Kidney glomerular epithelial cell (primary cell): ENCODE results near the gene SERPINF2.
"Not testable (repeated sequence)": the region's sequence is repeated elsewhere in the genome, so short reads cannot be mapped to it uniquely, and the experiment has no call there.

Source experiments
- DNase-seq: peaks from one replicate; lab custom pipeline; 2025; lab: John Stamatoyannopoulos, UW

The SERPINF2 gene

GRCh38 chr17:1716076-1716911 is 26.4 kb upstream of the SERPINF2 start:
- DNase-seq = peak; percentile 99

GRCh38 chr17:1716912-1717695 is 25.6 kb upstream of the SERPINF2 start:
- DNase-seq = peak; percentile 99

- DNase-seq = no peak
Observed at GRCh38 chr17:1718362-1719165, 24.1 kb upstream of the SERPINF2 start.

- peak; percentile 44 for DNase-seq
Observed at GRCh38 chr17:1720856-1721386, 21.8 kb upstream of the SERPINF2 start.

GRCh38 chr17:1722022-1722421 is 20.6 kb upstream of the SERPINF2 start:
- not testable (repeated sequence) for DNase-seq

GRCh38 chr17:1724351-1724868 is 18.3 kb upstream of the SERPINF2 start, which contains the start of gene WDR81:
TSS of gene WDR81 (plus strand) at chr17:1724704. CDS start at chr17:1724960, 256 bp downstream.
- DNase-seq = peak; percentile 47

- DNase-seq = no peak
Observed at GRCh38 chr17:1724869-1725641, 17.6 kb upstream of the SERPINF2 start.

GRCh38 chr17:1725642-1726511 is 16.8 kb upstream of the SERPINF2 start:
- no peak for DNase-seq

GRCh38 chr17:1726626-1727257 is 15.9 kb upstream of the SERPINF2 start:
- no peak for DNase-seq

GRCh38 chr17:1727258-1727789 is 15.3 kb upstream of the SERPINF2 start:
- no peak for DNase-seq

- peak; percentile 21 for DNase-seq
Observed at GRCh38 chr17:1727876-1728630, 14.6 kb upstream of the SERPINF2 start.

- no peak for DNase-seq
Observed at GRCh38 chr17:1729966-1730325, 12.7 kb upstream of the SERPINF2 start.

- no peak for DNase-seq
Observed at GRCh38 chr17:1730326-1731193, 12.1 kb upstream of the SERPINF2 start.

- DNase-seq = no peak
Observed at GRCh38 chr17:1731194-1731506, 11.5 kb upstream of the SERPINF2 start.

GRCh38 chr17:1732241-1732832 is 10.3 kb upstream of the SERPINF2 start:
- no peak for DNase-seq

GRCh38 chr17:1732833-1733321 is 9.8 kb upstream of the SERPINF2 start:
- no peak for DNase-seq

- DNase-seq = no peak
Observed at GRCh38 chr17:1733759-1734158, 8.9 kb upstream of the SERPINF2 start.
